ENCODE results near the gene HHIP. TPM values are rescaled to one million over a fixed set of nuclear protein-coding genes. Genes with fewer than 3 reads are reported as not detected.

HHIP gene
- total RNA-seq, 1 donor, result 0.72 TPM

GRCh38 chr4:144715230-144715629, 69.3 kb downstream of the HHIP start:
- no peak overlapping the region for H3K27ac ChIP-seq (ENCODE audit: low read depth, low read length)
- H3K4me2 ChIP-seq (ENCODE audit: insufficient read depth, low read length), result no peak overlapping the region
- no peaks in the 10 kb centered on the region for H3K79me2 ChIP-seq (ENCODE audit: insufficient read depth, low read length)
- TF ChIP-seq CTCF (IDR thresholded peaks at IDR 0.05; ENCODE audit: extremely low read depth, low read depth, low read length), result no peak
- no peaks in the 10 kb centered on the region for H3K27me3 ChIP-seq (ENCODE audit: insufficient read depth, low read length)
- no peak for DNase-seq (ENCODE audit: insufficient read length, low spot score, missing footprints)
- H4K20me1 ChIP-seq (ENCODE audit: insufficient read depth, low read length), result no peaks in the 10 kb centered on the region
- H3K4me3 ChIP-seq (ENCODE audit: insufficient read depth, low read length), result no peak overlapping the region
- H3K9me3 ChIP-seq (ENCODE audit: low read depth, low read length), result no peaks in the 10 kb centered on the region
- no peaks in the 10 kb centered on the region for H3K36me3 ChIP-seq (ENCODE audit: insufficient read depth, low read length)
- H2AFZ ChIP-seq (ENCODE audit: low read length), result no peak overlapping the region
- H3K4me1 ChIP-seq (ENCODE audit: insufficient read depth, low read length), result peaks cover 10% of the 10 kb centered on the region

- Histone ChIP-seq H3K4me3 (ENCODE audit: insufficient read depth, low read length) (no peak overlapping the region), H3K9me3 (ENCODE audit: low read depth, low read length) (no peaks in the 10 kb centered on the region), H2AFZ (ENCODE audit: low read length) (no peak overlapping the region), H3K4me2 (ENCODE audit: insufficient read depth, low read length) (no peak overlapping the region), H3K27me3 (ENCODE audit: insufficient read depth, low read length) (no peaks in the 10 kb centered on the region), H4K20me1 (ENCODE audit: insufficient read depth, low read length) (no peaks in the 10 kb centered on the region), H3K27ac (ENCODE audit: low read depth, low read length) (no peak overlapping the region), H3K79me2 (ENCODE audit: insufficient read depth, low read length) (no peaks in the 10 kb centered on the region), H3K4me1 (ENCODE audit: insufficient read depth, low read length) (peaks cover 3% of the 10 kb centered on the region), H3K36me3 (ENCODE audit: insufficient read depth, low read length) (no peaks in the 10 kb centered on the region)
- TF ChIP-seq CTCF (IDR thresholded peaks at IDR 0.05; ENCODE audit: extremely low read depth, low read depth, low read length), result no peak
- DNase-seq (ENCODE audit: insufficient read length, low spot score, missing footprints), result no peak
Observed at GRCh38 chr4:144716778-144717177, 70.8 kb downstream of the HHIP start.

- H3K27ac ChIP-seq (ENCODE audit: low read depth, low read length), result no peak overlapping the region
Observed at GRCh38 chr4:144718958-144719512, 73.1 kb downstream of the HHIP start.

GRCh38 chr4:144720491-144720890, 74.5 kb downstream of the HHIP start:
- no peaks in the 10 kb centered on the region for H4K20me1 ChIP-seq (ENCODE audit: insufficient read depth, low read length)
- H3K27ac ChIP-seq (ENCODE audit: low read depth, low read length), result no peak overlapping the region
- no peaks in the 10 kb centered on the region for H3K9me3 ChIP-seq (ENCODE audit: low read depth, low read length)
- no peaks in the 10 kb centered on the region for H3K36me3 ChIP-seq (ENCODE audit: insufficient read depth, low read length)
- H3K27me3 ChIP-seq (ENCODE audit: insufficient read depth, low read length), result no peaks in the 10 kb centered on the region
- no peak for TF ChIP-seq CTCF (IDR thresholded peaks at IDR 0.05; ENCODE audit: extremely low read depth, low read depth, low read length)
- no peaks in the 10 kb centered on the region for H3K4me1 ChIP-seq (ENCODE audit: insufficient read depth, low read length)
- no peak for DNase-seq (ENCODE audit: insufficient read length, low spot score, missing footprints)
- no peaks in the 10 kb centered on the region for H3K79me2 ChIP-seq (ENCODE audit: insufficient read depth, low read length)
- H3K4me2 ChIP-seq (ENCODE audit: insufficient read depth, low read length), result no peak overlapping the region
- no peak overlapping the region for H3K4me3 ChIP-seq (ENCODE audit: insufficient read depth, low read length)
- no peak overlapping the region for H2AFZ ChIP-seq (ENCODE audit: low read length)

More at GRCh38 chr4:144718958-144719512, 73.1 kb downstream of the HHIP start:
- TF ChIP-seq CTCF (IDR thresholded peaks at IDR 0.05; ENCODE audit: extremely low read depth, low read depth, low read length), result no peak
- no peak for DNase-seq (ENCODE audit: insufficient read length, low spot score, missing footprints)
- Histone ChIP-seq H3K79me2 (ENCODE audit: insufficient read depth, low read length) (no peaks in the 10 kb centered on the region), H3K4me3 (ENCODE audit: insufficient read depth, low read length) (no peak overlapping the region), H3K36me3 (ENCODE audit: insufficient read depth, low read length) (no peaks in the 10 kb centered on the region), H3K9me3 (ENCODE audit: low read depth, low read length) (no peaks in the 10 kb centered on the region), H3K27me3 (ENCODE audit: insufficient read depth, low read length) (no peaks in the 10 kb centered on the region), H4K20me1 (ENCODE audit: insufficient read depth, low read length) (no peaks in the 10 kb centered on the region), H2AFZ (ENCODE audit: low read length) (no peak overlapping the region), H3K4me1 (ENCODE audit: insufficient read depth, low read length) (no peaks in the 10 kb centered on the region), H3K4me2 (ENCODE audit: insufficient read depth, low read length) (no peak overlapping the region)

Data from osteoblast (primary cell).